ENCODE measurements around the gene OR2T34. TPM values are rescaled to one million over a fixed set of nuclear protein-coding genes. Genes with fewer than 3 reads are reported as not detected.
"Not testable (repeated sequence)": the region's sequence is repeated elsewhere in the genome, so short reads cannot be mapped to it uniquely, and the experiment has no call there.

OR2T34 gene
- not detected for total RNA-seq
- total RNA-seq (2013), result not detected
- total RNA-seq, result 0 reads per million in 29 experiments

GRCh38 chr1:248574657-248575056 lies at the start of gene OR2T34:
TSS of gene OR2T34 (minus strand) at chr1:248574757. CDS start at chr1:248574757, 0 bp downstream.
- H3K27me3 Mint-ChIP-seq; H3K4me3 ChIP-seq (ENCODE audit: control insufficient read depth in 1 of 2, extremely low read depth in 1 of 2, low read length in 1 of 2); H3K27ac Mint-ChIP-seq; CTCF ChIA-PET; H3K27me3 ChIP-seq (replicated peaks in 1 of 2; ENCODE audit: control insufficient read depth in 2 of 2, extremely low read depth in 1 of 2, insufficient read depth in 2 of 2, low read length in 1 of 2); H3K9me3 ChIP-seq; DNase-seq; H3K4me1 ChIP-seq (ENCODE audit: control insufficient read depth in 1 of 2, extremely low read depth in 1 of 2, insufficient read depth in 2 of 2, low read length in 2 of 2); H3K36me3 Mint-ChIP-seq; H3K27ac ChIP-seq (ENCODE audit: low read length); POLR2A ChIA-PET; H3K36me3 ChIP-seq (ENCODE audit: control insufficient read depth in 2 of 2, extremely low read depth in 1 of 2, insufficient read depth in 1 of 2, low read length in 1 of 2); H3K4me1 Mint-ChIP-seq; ATAC-seq (replicated peaks in 1 of 4); H3K4me3 Mint-ChIP-seq; H3K9me3 Mint-ChIP-seq: not testable (repeated sequence)
- no CpG with 5 or more reads among the region's 3 CpGs for WGBS (ENCODE audit: insufficient coverage)

- Mint-ChIP-seq H3K36me3 (no peaks in the 10 kb centered on the region), H3K4me3 (no peak overlapping the region), H3K27ac (no peak overlapping the region), H3K4me1 (peaks cover 0 to 9% (median 2%) of the 10 kb centered on the region in 3 donors), H3K9me3 (no peaks in the 10 kb centered on the region), H3K27me3 (no peaks in the 10 kb centered on the region)
- DNase-seq, result peak in 1 of 35 experiments; percentile 36
- 66% methylated on average over 4 of the region's 4 CpGs for WGBS (ENCODE audit: insufficient coverage)
- no peaks in the 10 kb centered on the region for H3K9me3 ChIP-seq
- POLR2A ChIA-PET, result interaction anchor here in 1 of 2 donors (0.7 kb wide), 1 partner anchor 214 kb away, joined by 3 read pairs; no protein-coding TSS in a partner anchor
- H3K36me3 ChIP-seq (ENCODE audit: control insufficient read depth in 2 of 2, extremely low read depth in 1 of 2, insufficient read depth in 1 of 2, low read length in 1 of 2), result no peaks in the 10 kb centered on the region
- no peak overlapping the region for H3K27ac ChIP-seq (ENCODE audit: low read length)
- CTCF ChIA-PET, result interaction anchor here in 1 of 2 donors (0.6 to 1.2 kb wide), 3 partner anchors 31 to 218 kb away, joined by 3 to 4 read pairs (median 3); no protein-coding TSS in a partner anchor
- no peaks in the 10 kb centered on the region for H3K4me1 ChIP-seq (ENCODE audit: control insufficient read depth in 1 of 2, extremely low read depth in 1 of 2, insufficient read depth in 2 of 2, low read length in 2 of 2)
- no peaks in the 10 kb centered on the region for H3K27me3 ChIP-seq (replicated peaks in 1 of 2; ENCODE audit: control insufficient read depth in 2 of 2, extremely low read depth in 1 of 2, insufficient read depth in 2 of 2, low read length in 1 of 2)
- ATAC-seq (replicated peaks in 1 of 4), result peak; percentile 50 to 72 (median 68)
- no peak overlapping the region for H3K4me3 ChIP-seq (ENCODE audit: control insufficient read depth in 1 of 2, extremely low read depth in 1 of 2, low read length in 1 of 2)
These were observed 48.0 kb upstream of the OR2T34 start for GRCh38 chr1:248622570-248623001.

DNA sequence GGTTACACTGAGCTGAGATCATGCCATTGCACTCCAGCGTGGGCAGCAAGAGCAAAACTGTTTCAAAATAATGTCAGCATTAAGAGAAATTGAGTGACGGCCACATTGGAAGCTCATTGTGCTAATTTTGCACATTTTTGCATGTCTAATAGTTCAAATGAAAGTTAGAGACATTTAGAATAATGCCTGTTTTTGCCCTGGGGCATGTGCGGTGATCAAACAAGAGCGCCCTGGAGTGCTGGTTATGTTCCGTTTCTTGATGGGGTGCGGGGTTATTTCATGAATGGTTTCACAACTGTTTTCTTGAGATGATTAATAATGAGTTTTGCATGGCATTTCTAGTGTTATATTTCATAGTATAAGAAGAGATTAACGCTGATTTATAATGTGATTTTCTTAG lies 47.2 kb upstream of the OR2T34 start:
- Mint-ChIP-seq H3K36me3 (no peaks in the 10 kb centered on the region), H3K27me3 (no peaks in the 10 kb centered on the region), H3K4me3 (no peak overlapping the region), H3K27ac (no peak overlapping the region), H3K9me3 (no peaks in the 10 kb centered on the region), H3K4me1 (peaks cover 0 to 9% (median 2%) of the 10 kb centered on the region in 3 donors)
- H3K36me3 ChIP-seq (ENCODE audit: control insufficient read depth in 2 of 2, extremely low read depth in 1 of 2, insufficient read depth in 1 of 2, low read length in 1 of 2), result no peaks in the 10 kb centered on the region
- no peak for ATAC-seq (replicated peaks in 1 of 4)
- H3K27ac ChIP-seq (ENCODE audit: low read length), result no peak overlapping the region
- WGBS (ENCODE audit: insufficient coverage), result 92% methylated on average over 2 of the region's 7 CpGs
- ChIA-PET POLR2A (interaction anchor here (0.6 to 0.7 kb wide), 2 partner anchors 215 to 278 kb away, joined by 3 read pairs; no protein-coding TSS in a partner anchor), CTCF (interaction anchor here in 1 of 2 donors (0.7 to 1.2 kb wide), 3 partner anchors 12 to 217 kb away, joined by 3 to 4 read pairs (median 3); no protein-coding TSS in a partner anchor)
- no peak overlapping the region for H3K4me3 ChIP-seq (ENCODE audit: control insufficient read depth in 1 of 2, extremely low read depth in 1 of 2, low read length in 1 of 2)
- no peak for DNase-seq
- no peaks in the 10 kb centered on the region for H3K4me1 ChIP-seq (ENCODE audit: control insufficient read depth in 1 of 2, extremely low read depth in 1 of 2, insufficient read depth in 2 of 2, low read length in 2 of 2)
- H3K9me3 ChIP-seq, result no peaks in the 10 kb centered on the region
- no peaks in the 10 kb centered on the region for H3K27me3 ChIP-seq (replicated peaks in 1 of 2; ENCODE audit: control insufficient read depth in 2 of 2, extremely low read depth in 1 of 2, insufficient read depth in 2 of 2, low read length in 1 of 2)

DNA sequence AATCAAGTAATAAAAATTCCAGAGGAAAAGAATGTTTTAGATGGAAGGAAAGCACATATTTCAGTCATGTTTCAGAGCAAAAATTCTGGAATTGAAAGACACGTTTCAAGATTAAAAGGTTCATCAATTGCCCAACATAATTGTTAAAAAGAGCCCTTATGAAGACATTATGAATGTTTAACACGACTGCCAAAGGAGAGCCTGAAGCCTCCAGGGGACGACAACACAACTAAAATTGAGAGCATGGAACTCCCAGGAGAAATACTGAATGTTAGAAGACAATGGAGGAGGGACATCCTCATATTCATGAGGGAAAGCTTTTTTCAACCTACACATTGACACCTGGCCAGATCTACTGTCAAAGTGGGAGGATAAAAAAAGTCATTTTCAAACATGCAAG lies 44.3 kb upstream of the OR2T34 start:
- no peak for ATAC-seq (replicated peaks in 1 of 4)
- 0% methylated on average over 2 of the region's 3 CpGs for WGBS (ENCODE audit: insufficient coverage)
- H3K4me3 Mint-ChIP-seq, result no peak overlapping the region

DNA sequence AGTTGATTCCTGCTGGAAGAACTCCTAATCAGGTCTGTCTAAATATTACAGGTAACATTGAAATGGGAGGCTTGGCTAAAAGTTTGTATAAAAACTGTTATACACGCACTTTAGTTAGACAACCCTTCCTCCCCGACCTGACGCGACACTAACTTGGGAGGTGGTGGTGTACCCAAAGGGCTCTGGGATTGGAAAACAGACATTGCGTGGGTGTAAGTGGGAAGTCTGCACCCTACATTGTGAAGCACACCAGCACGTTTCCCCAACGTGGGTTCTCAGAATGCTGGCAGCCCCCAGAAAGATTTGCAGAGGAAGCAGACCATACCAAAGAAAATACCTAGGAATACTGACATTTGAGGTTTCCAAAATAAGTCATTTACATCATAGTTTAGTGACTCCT lies 43.6 kb upstream of the OR2T34 start:
- ChIA-PET POLR2A (no interaction called here), CTCF (no interaction called here)
- Histone ChIP-seq H3K9me3 (no peaks in the 10 kb centered on the region), H3K4me3 (ENCODE audit: control insufficient read depth in 1 of 2, extremely low read depth in 1 of 2, low read length in 1 of 2) (no peak overlapping the region), H3K27ac (ENCODE audit: low read length) (no peak overlapping the region), H3K36me3 (ENCODE audit: control insufficient read depth in 2 of 2, extremely low read depth in 1 of 2, insufficient read depth in 1 of 2, low read length in 1 of 2) (no peaks in the 10 kb centered on the region), H3K27me3 (replicated peaks in 1 of 2; ENCODE audit: control insufficient read depth in 2 of 2, extremely low read depth in 1 of 2, insufficient read depth in 2 of 2, low read length in 1 of 2) (no peaks in the 10 kb centered on the region), H3K4me1 (ENCODE audit: control insufficient read depth in 1 of 2, extremely low read depth in 1 of 2, insufficient read depth in 2 of 2, low read length in 2 of 2) (no peaks in the 10 kb centered on the region)
- peaks cover 0 to 9% (median 2%) of the 10 kb centered on the region in 3 donors for H3K4me1 Mint-ChIP-seq
- H3K27ac Mint-ChIP-seq, result no peak overlapping the region
- no peaks in the 10 kb centered on the region for H3K9me3 Mint-ChIP-seq
- DNase-seq (no peak), ATAC-seq (replicated peaks in 1 of 4) (no peak)
- no peak overlapping the region for H3K4me3 Mint-ChIP-seq
- H3K27me3 Mint-ChIP-seq, result no peaks in the 10 kb centered on the region
- H3K36me3 Mint-ChIP-seq, result no peaks in the 10 kb centered on the region
- 80% methylated on average over 2 of the region's 7 CpGs for WGBS (ENCODE audit: insufficient coverage)

More for the DNA sequence above, 44.3 kb upstream of the OR2T34 start:
- Mint-ChIP-seq H3K27ac (no peak overlapping the region), H3K4me1 (peaks cover 0 to 9% (median 2%) of the 10 kb centered on the region in 3 donors), H3K27me3 (no peaks in the 10 kb centered on the region), H3K36me3 (no peaks in the 10 kb centered on the region), H3K9me3 (no peaks in the 10 kb centered on the region)
- Histone ChIP-seq H3K36me3 (ENCODE audit: control insufficient read depth in 2 of 2, extremely low read depth in 1 of 2, insufficient read depth in 1 of 2, low read length in 1 of 2) (no peaks in the 10 kb centered on the region), H3K27me3 (replicated peaks in 1 of 2; ENCODE audit: control insufficient read depth in 2 of 2, extremely low read depth in 1 of 2, insufficient read depth in 2 of 2, low read length in 1 of 2) (no peaks in the 10 kb centered on the region), H3K4me1 (ENCODE audit: control insufficient read depth in 1 of 2, extremely low read depth in 1 of 2, insufficient read depth in 2 of 2, low read length in 2 of 2) (no peaks in the 10 kb centered on the region), H3K9me3 (no peaks in the 10 kb centered on the region), H3K4me3 (ENCODE audit: control insufficient read depth in 1 of 2, extremely low read depth in 1 of 2, low read length in 1 of 2) (no peak overlapping the region), H3K27ac (ENCODE audit: low read length) (no peak overlapping the region)
- POLR2A ChIA-PET, result no interaction called here
- DNase-seq, result peak in 25 of 35 experiments; percentile 2 to 47 (median 23)
- CTCF ChIA-PET, result no interaction called here

GRCh38 chr1:248613742-248614141 lies 39.2 kb upstream of the OR2T34 start:
- H3K4me3 ChIP-seq (ENCODE audit: control insufficient read depth in 1 of 2, extremely low read depth in 1 of 2, low read length in 1 of 2), result no peak overlapping the region
- H3K36me3 Mint-ChIP-seq, result no peaks in the 10 kb centered on the region
- no peaks in the 10 kb centered on the region for H3K9me3 Mint-ChIP-seq
- WGBS (ENCODE audit: insufficient coverage), result no CpG with 5 or more reads among the region's 1 CpG
- no peak overlapping the region for H3K27ac Mint-ChIP-seq
- CTCF ChIA-PET, result no interaction called here
- DNase-seq, result no peak
- no peaks in the 10 kb centered on the region for H3K9me3 ChIP-seq
- H3K4me1 Mint-ChIP-seq, result peaks cover 0 to 11% (median 1%) of the 10 kb centered on the region in 3 donors
- peaks cover 0 to 5% of the 10 kb centered on the region in 2 donors for H3K27me3 Mint-ChIP-seq
- POLR2A ChIA-PET, result no interaction called here
- no peak overlapping the region for H3K4me3 Mint-ChIP-seq
- no peaks in the 10 kb centered on the region for H3K4me1 ChIP-seq (ENCODE audit: control insufficient read depth in 1 of 2, extremely low read depth in 1 of 2, insufficient read depth in 2 of 2, low read length in 2 of 2)
- no peak for ATAC-seq (replicated peaks in 1 of 4)
- no peak overlapping the region for H3K27ac ChIP-seq (ENCODE audit: low read length)
- H3K36me3 ChIP-seq (ENCODE audit: control insufficient read depth in 2 of 2, extremely low read depth in 1 of 2, insufficient read depth in 1 of 2, low read length in 1 of 2), result no peaks in the 10 kb centered on the region
- H3K27me3 ChIP-seq (replicated peaks in 1 of 2; ENCODE audit: control insufficient read depth in 2 of 2, extremely low read depth in 1 of 2, insufficient read depth in 2 of 2, low read length in 1 of 2), result peaks cover 0 to 7% of the 10 kb centered on the region in 2 experiments
